ENCODE measurements around the gene TBC1D8. TPM values are rescaled to one million over a fixed set of nuclear protein-coding genes. Genes with fewer than 3 reads are reported as not detected.

TBC1D8 gene
- total RNA-seq, 1 experiment from 2014 or later, result 139 TPM

GRCh38 chr2:100997509-100998234, 153.5 kb downstream of the TBC1D8 start:
- Histone ChIP-seq H3K27me3 (ENCODE audit: control insufficient read depth, insufficient read depth, low read length) (no peaks in the 10 kb centered on the region), H3K9me3 (ENCODE audit: control insufficient read depth, insufficient read depth, low read depth, low read length) (no peaks in the 10 kb centered on the region), H3K27ac (ENCODE audit: low read length) (no peak overlapping the region), H3K4me3 (ENCODE audit: low read depth in 2 of 2, low read length in 2 of 2) (no peak overlapping the region), H3K36me3 (ENCODE audit: control insufficient read depth, insufficient read depth, low read length) (no peaks in the 10 kb centered on the region; the same call in 1 of the 2 replicates), H3K4me1 (ENCODE audit: control insufficient read depth, insufficient read depth, low read length) (peaks cover 6% of the 10 kb centered on the region)
- ChIA-PET CTCF (no interaction called here), POLR2A (no interaction called here)
- DNase-seq (ENCODE audit: low read depth, low spot score), result no peak
- in situ Hi-C loops (cut with HindIII; ENCODE audit: low pct_unique_long_range_greater_than_20kb, low sequenced_read_pairs), result no loop called here
- ATAC-seq, result no peak
- BruUV-seq (replicated peaks), result no TSS peak
- intact Hi-C loops (cut with micrococcal nuclease; ENCODE audit: unreplicated experiment), result no loop called here
- TF ChIP-seq SIN3A (IDR thresholded peaks at IDR 0.05; ENCODE audit: borderline replicate concordance, insufficient read depth, low read depth, low read length) (no peak), CTCF (IDR thresholded peaks at IDR 0.05) (no peak), POLR2AphosphoS5 (IDR thresholded peaks at IDR 0.05; ENCODE audit: low read depth, low read length) (no peak), TCF7L2 (IDR thresholded peaks at IDR 0.05; ENCODE audit: low read depth, low read length) (no peak)
- TF ChIP-seq, protein P1, sequence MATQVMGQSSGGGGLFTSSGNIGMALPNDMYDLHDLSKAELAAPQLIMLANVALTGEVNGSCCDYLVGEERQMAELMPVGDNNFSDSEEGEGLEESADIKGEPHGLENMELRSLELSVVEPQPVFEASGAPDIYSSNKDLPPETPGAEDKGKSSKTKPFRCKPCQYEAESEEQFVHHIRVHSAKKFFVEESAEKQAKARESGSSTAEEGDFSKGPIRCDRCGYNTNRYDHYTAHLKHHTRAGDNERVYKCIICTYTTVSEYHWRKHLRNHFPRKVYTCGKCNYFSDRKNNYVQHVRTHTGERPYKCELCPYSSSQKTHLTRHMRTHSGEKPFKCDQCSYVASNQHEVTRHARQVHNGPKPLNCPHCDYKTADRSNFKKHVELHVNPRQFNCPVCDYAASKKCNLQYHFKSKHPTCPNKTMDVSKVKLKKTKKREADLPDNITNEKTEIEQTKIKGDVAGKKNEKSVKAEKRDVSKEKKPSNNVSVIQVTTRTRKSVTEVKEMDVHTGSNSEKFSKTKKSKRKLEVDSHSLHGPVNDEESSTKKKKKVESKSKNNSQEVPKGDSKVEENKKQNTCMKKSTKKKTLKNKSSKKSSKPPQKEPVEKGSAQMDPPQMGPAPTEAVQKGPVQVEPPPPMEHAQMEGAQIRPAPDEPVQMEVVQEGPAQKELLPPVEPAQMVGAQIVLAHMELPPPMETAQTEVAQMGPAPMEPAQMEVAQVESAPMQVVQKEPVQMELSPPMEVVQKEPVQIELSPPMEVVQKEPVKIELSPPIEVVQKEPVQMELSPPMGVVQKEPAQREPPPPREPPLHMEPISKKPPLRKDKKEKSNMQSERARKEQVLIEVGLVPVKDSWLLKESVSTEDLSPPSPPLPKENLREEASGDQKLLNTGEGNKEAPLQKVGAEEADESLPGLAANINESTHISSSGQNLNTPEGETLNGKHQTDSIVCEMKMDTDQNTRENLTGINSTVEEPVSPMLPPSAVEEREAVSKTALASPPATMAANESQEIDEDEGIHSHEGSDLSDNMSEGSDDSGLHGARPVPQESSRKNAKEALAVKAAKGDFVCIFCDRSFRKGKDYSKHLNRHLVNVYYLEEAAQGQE (IDR thresholded peaks at IDR 0.05; ENCODE audit: insufficient read depth in 1 of 2, low read depth in 2 of 2, low read length in 1 of 2), result no peak

- H3K27me3 ChIP-seq (ENCODE audit: control insufficient read depth, insufficient read depth, low read length), result no peaks in the 10 kb centered on the region
- no peaks in the 10 kb centered on the region for H3K9me3 ChIP-seq (ENCODE audit: control insufficient read depth, insufficient read depth, low read depth, low read length)
- H3K27ac ChIP-seq (ENCODE audit: low read length), result no peak overlapping the region
- no peaks in the 10 kb centered on the region for H3K4me1 ChIP-seq (ENCODE audit: control insufficient read depth, insufficient read depth, low read length)
- ChIA-PET POLR2A (no interaction called here), CTCF (no interaction called here)
- no peaks in the 10 kb centered on the region for H3K36me3 ChIP-seq (ENCODE audit: control insufficient read depth, insufficient read depth, low read length)
- intact Hi-C loops (cut with micrococcal nuclease; ENCODE audit: unreplicated experiment), result no loop called here
- no peak overlapping the region for H3K4me3 ChIP-seq (ENCODE audit: low read depth in 2 of 2, low read length in 2 of 2)
- BruUV-seq (replicated peaks), result no TSS peak
- ATAC-seq (no peak; the same call in 1 of the 2 replicates), DNase-seq (ENCODE audit: low read depth, low spot score) (no peak)
- TF ChIP-seq, protein P1 (IDR thresholded peaks at IDR 0.05; ENCODE audit: insufficient read depth in 1 of 2, low read depth in 2 of 2, low read length in 1 of 2), result no peak
- TF ChIP-seq SIN3A (IDR thresholded peaks at IDR 0.05; ENCODE audit: borderline replicate concordance, insufficient read depth, low read depth, low read length) (no peak), TCF7L2 (IDR thresholded peaks at IDR 0.05; ENCODE audit: low read depth, low read length) (no peak), CTCF (IDR thresholded peaks at IDR 0.05) (no peak), POLR2AphosphoS5 (IDR thresholded peaks at IDR 0.05; ENCODE audit: low read depth, low read length) (no peak)
- in situ Hi-C loops (cut with HindIII; ENCODE audit: low pct_unique_long_range_greater_than_20kb, low sequenced_read_pairs), result no loop called here
Measured at GRCh38 chr2:100995309-100996075, 155.7 kb downstream of the TBC1D8 start.

Measured in Panc1 (cell line).